HG03342 (cell line): ENCODE results near the gene LST1.

Source experiments
- ATAC-seq: cut with Tn5 transposase; IDR thresholded peaks from one replicate; pipeline ENCODE4 v1.9.1; 2021; ENCODE audit warnings: mild to moderate bottlenecking, moderate library complexity; ENCODE audit not compliant: unreplicated experiment

Gene LST1

DNA sequence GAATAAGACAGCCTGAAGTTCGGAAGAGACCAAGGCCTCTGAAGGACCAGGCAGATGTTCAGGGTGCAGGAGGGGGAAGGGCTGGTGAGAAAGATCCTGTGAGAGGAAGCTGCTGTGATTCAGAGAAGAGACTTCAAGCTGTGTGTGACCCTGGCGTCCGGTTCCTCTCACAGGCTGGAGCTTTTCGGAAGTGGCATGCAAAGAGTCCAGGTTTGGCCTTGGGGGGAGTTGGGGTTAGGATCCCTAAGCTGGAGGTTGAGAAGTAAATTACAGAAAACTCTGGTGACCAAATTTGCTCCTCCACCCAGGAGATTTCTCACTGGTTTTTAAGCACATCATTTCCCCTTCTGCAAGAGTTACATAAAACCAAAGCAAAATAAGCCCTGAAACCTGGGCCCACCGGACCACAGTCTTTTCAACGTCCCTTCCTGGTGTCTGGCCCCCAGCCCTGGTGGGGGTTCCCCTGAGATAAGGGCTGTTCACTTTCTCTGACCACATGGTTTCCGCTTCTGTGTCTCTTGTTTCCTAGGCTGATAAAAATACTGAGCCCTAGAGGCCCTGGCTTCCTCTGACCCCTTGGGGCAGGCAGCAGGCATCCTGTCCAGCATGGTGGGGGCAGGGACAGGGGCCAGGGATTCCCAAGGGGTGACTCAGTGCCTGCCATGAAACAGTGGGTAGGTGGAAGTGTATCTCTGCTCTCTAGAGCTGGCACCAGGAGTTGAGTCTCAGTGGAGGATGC, 25.9 kb upstream of the LST1 start:
- ATAC-seq: peak; percentile 48

- no peak for ATAC-seq
Observed at GRCh38 chr6:31560697-31561058, 25.4 kb upstream of the LST1 start.

DNA sequence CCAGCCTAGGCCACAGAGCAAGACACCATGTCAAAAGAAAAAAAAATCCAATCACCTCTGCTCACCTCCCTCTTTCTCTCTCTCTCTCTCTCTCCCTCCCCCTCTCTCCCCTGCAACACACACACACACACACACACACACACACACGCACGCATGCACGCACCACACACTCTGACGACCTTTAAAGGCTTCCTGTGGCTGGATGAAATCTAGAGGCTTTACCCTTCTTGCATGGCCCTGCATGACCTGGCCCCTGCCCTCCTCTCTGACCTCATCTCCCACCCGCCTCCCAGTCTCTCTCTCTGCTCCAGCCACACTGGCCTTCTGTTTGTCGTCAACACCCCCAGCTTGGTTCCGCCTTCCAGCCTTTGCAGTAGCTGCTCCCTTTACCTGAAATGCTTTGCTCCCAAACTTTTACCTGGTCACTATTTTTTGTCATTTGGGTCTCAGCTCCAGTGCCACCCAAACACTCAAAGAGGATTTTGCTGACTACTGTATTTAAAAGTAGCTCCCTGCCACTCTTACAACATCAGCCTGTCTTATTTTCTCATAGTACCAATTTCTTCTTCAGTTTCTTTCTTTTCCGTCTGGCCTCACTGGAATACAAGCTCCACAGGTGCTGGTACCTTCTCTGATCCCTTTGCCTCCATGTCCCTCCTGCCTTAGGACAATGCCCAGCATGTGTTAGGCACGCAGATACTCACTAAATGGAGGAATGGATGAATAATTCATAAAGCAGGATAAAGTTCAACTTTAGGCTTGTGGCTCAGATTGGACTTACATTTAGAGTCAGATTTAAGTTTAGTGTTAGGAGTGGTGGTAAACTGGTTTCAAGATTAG, 18.3 kb upstream of the LST1 start:
- no peak for ATAC-seq

- ATAC-seq: peak; percentile 62
Observed at GRCh38 chr6:31568537-31568961, 17.5 kb upstream of the LST1 start.

GRCh38 chr6:31569861-31570536, 16.1 kb upstream of the LST1 start:
- no peak for ATAC-seq

DNA sequence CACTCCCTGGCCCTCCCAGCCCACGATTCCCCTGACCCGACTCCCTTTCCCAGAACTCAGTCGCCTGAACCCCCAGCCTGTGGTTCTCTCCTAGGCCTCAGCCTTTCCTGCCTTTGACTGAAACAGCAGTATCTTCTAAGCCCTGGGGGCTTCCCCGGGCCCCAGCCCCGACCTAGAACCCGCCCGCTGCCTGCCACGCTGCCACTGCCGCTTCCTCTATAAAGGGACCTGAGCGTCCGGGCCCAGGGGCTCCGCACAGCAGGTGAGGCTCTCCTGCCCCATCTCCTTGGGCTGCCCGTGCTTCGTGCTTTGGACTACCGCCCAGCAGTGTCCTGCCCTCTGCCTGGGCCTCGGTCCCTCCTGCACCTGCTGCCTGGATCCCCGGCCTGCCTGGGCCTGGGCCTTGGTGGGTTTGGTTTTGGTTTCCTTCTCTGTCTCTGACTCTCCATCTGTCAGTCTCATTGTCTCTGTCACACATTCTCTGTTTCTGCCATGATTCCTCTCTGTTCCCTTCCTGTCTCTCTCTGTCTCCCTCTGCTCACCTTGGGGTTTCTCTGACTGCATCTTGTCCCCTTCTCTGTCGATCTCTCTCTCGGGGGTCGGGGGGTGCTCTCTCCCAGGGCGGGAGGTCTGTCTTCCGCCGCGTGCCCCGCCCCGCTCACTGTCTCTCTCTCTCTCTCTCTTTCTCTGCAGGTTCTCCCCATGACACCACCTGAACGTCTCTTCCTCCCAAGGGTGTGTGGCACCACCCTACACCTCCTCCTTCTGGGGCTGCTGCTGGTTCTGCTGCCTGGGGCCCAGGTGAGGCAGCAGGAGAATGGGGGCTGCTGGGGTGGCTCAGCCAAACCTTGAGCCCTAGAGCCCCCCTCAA, 13.8 kb upstream of the LST1 start, which contains the start of gene LTA:
Gene LTA (plus strand): TSS at position 249 of the 871 bp plus-strand sequence. CDS start 454 bp downstream, at position 703.
- peak; percentile 46 for ATAC-seq

GRCh38 chr6:31573239-31574105, 12.6 kb upstream of the LST1 start:
- ATAC-seq: no peak

DNA sequence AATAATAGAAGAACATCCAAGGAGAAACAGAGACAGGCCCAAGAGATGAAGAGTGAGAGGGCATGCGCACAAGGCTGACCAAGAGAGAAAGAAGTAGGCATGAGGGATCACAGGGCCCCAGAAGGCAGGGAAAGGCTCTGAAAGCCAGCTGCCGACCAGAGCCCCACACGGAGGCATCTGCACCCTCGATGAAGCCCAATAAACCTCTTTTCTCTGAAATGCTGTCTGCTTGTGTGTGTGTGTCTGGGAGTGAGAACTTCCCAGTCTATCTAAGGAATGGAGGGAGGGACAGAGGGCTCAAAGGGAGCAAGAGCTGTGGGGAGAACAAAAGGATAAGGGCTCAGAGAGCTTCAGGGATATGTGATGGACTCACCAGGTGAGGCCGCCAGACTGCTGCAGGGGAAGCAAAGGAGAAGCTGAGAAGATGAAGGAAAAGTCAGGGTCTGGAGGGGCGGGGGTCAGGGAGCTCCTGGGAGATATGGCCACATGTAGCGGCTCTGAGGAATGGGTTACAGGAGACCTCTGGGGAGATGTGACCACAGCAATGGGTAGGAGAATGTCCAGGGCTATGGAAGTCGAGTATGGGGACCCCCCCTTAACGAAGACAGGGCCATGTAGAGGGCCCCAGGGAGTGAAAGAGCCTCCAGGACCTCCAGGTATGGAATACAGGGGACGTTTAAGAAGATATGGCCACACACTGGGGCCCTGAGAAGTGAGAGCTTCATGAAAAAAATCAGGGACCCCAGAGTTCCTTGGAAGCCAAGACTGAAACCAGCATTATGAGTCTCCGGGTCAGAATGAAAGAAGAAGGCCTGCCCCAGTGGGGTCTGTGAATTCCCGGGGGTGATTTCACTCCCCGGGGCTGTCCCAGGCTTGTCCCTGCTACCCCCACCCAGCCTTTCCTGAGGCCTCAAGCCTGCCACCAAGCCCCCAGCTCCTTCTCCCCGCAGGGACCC, 11.7 kb upstream of the LST1 start:
- no peak for ATAC-seq

- ATAC-seq: no peak
Observed at GRCh38 chr6:31575335-31575901, 10.7 kb upstream of the LST1 start, which contains the start of gene TNF. Gene TNF, plus strand, starts transcription at chr6:31575565. Its CDS starts 177 bp downstream, at chr6:31575742.

DNA sequence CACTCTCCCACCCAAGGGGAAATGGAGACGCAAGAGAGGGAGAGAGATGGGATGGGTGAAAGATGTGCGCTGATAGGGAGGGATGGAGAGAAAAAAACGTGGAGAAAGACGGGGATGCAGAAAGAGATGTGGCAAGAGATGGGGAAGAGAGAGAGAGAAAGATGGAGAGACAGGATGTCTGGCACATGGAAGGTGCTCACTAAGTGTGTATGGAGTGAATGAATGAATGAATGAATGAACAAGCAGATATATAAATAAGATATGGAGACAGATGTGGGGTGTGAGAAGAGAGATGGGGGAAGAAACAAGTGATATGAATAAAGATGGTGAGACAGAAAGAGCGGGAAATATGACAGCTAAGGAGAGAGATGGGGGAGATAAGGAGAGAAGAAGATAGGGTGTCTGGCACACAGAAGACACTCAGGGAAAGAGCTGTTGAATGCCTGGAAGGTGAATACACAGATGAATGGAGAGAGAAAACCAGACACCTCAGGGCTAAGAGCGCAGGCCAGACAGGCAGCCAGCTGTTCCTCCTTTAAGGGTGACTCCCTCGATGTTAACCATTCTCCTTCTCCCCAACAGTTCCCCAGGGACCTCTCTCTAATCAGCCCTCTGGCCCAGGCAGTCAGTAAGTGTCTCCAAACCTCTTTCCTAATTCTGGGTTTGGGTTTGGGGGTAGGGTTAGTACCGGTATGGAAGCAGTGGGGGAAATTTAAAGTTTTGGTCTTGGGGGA, 10.0 kb upstream of the LST1 start:
- no peak for ATAC-seq

GRCh38 chr6:31576897-31577578, 9.0 kb upstream of the LST1 start:
- ATAC-seq: no peak

DNA sequence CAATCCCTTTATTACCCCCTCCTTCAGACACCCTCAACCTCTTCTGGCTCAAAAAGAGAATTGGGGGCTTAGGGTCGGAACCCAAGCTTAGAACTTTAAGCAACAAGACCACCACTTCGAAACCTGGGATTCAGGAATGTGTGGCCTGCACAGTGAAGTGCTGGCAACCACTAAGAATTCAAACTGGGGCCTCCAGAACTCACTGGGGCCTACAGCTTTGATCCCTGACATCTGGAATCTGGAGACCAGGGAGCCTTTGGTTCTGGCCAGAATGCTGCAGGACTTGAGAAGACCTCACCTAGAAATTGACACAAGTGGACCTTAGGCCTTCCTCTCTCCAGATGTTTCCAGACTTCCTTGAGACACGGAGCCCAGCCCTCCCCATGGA, 8.5 kb upstream of the LST1 start:
- no peak for ATAC-seq

DNA sequence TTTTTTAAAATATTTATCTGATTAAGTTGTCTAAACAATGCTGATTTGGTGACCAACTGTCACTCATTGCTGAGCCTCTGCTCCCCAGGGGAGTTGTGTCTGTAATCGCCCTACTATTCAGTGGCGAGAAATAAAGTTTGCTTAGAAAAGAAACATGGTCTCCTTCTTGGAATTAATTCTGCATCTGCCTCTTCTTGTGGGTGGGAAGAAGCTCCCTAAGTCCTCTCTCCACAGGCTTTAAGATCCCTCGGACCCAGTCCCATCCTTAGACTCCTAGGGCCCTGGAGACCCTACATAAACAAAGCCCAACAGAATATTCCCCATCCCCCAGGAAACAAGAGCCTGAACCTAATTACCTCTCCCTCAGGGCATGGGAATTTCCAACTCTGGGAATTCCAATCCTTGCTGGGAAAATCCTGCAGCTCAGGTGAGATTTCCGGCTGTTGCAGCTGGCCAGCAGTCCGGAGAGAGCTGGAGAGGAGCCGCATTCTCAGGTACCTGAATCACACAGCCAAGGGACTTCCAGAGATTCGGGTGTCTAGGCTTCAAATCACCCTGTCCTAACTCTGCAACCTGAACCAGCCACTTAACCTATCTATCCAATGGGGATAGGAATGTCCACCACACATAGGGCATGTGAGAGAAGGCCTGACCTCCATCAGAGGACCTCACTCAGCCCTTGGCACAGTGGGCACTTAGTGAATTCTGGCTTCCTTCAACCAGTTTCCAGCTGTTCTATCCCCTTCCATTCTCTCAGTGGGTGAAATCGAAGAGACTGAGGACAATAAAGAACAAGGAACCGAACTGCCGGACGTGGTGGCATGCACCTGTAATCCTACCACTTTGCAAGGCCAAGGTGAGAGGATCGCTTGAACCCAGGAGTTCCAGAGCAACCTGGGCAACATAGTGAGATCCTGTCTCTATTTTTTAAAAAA, 7.6 kb upstream of the LST1 start:
- ATAC-seq: no peak

DNA sequence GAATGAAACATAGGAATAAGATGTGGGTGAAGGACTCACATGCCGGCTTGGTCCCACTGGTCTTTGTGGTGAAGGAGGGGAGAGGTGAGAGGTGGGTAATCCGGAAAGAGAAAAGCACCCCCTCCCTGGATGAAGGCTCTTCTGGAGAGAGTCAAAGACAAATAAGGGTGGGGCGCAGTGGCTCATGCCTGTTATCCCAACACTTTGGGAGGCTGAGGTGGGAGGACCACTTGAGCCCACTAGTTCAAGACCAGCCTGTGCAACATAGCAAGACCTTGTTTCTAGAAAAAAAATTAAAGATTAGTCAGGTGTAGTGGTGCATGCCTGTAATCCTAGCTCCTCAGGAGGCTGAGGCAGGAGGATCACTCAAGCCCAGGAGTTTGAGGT, 7.0 kb upstream of the LST1 start:
- no peak for ATAC-seq

DNA sequence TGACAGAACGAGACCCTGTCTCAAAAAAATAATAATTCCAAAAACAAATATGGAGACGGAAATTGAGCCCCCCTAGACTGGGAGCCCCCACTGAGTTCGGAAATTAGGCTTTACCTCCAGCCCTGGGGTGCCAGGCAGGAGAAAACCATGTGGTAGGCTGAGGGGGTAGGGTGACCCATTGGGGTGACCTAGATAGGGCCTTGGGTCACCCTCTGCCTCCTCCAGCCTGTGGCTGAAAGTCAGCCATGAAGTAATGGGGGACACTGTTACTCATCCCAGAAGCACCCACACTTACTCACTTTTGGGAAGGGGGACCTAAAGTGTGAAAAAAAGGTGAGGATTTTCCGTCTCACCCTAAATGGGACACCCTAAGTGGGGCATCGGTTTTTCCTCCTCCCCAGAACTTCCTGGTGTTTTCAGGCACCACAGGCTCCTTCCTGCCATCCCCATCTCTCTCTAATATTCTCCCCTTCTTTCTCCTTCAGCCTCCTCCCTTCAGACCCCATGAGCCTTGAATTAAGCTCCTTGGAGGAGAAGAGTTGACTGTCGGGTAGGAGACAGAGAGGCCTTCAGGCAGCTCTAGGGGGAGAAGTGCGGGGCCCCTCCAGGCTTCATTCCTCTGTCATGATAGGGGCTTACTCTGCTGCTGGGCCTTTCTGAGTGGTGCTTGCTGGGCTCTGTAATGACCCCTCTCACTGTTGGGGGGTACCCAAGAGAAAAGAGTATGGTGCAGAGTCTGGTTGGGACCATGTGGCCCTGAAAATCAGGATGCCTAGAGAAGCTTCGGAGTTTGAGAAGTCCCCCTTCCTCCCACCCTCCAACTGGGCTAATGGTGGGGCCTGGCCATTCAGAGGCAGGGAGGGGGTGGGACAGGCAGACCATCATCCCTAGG, 6.3 kb upstream of the LST1 start:
- no peak for ATAC-seq
